HG02943 (cell line): Measurements from ENCODE around the gene METTL1.
A peak's percentile ranks its signal among the peaks of the same experiment; 100 is the strongest.

Experiments used
- ATAC-seq: cut with Tn5 transposase; IDR thresholded peaks from one replicate; pipeline ENCODE4 v1.9.1; 2021; ENCODE audit warnings: mild to moderate bottlenecking, low read depth, moderate library complexity; ENCODE audit not compliant: unreplicated experiment

METTL1 gene

GRCh38 chr12:57755454-57756372 lies 16.2 kb downstream of the METTL1 start:
- ATAC-seq: no peak

GRCh38 chr12:57755194-57755453 lies 16.8 kb downstream of the METTL1 start:
- no peak for ATAC-seq

GRCh38 chr12:57754411-57755193 lies 17.3 kb downstream of the METTL1 start, which contains the start of gene MARCHF9:
Gene MARCHF9, plus strand, starts transcription at chr12:57755103. Its CDS starts 426 bp downstream, at chr12:57755529.
- no peak for ATAC-seq

- no peak for ATAC-seq
Observed at GRCh38 chr12:57753756-57754337, 18.1 kb downstream of the METTL1 start.

GRCh38 chr12:57752668-57753000 lies 19.3 kb downstream of the METTL1 start:
- no peak for ATAC-seq

- ATAC-seq: peak; percentile 73
Observed at GRCh38 chr12:57751788-57752667, 19.9 kb downstream of the METTL1 start, which contains the start of gene CDK4. Gene CDK4, minus strand, starts transcription at chr12:57752310. Its CDS starts 593 bp downstream, at chr12:57751717.

- ATAC-seq: no peak
Observed at GRCh38 chr12:57751432-57751787, 20.5 kb downstream of the METTL1 start.

GRCh38 chr12:57750561-57751431 lies 21.1 kb downstream of the METTL1 start:
- ATAC-seq: no peak

- no peak for ATAC-seq
Observed at GRCh38 chr12:57749061-57749460, 22.8 kb downstream of the METTL1 start.

- no peak for ATAC-seq
Observed at GRCh38 chr12:57746025-57746424, 25.9 kb downstream of the METTL1 start.

- no peak for ATAC-seq
Observed at GRCh38 chr12:57745485-57745881, 26.4 kb downstream of the METTL1 start.

- peak; percentile 86 for ATAC-seq
Observed at GRCh38 chr12:57744777-57745484, 27.0 kb downstream of the METTL1 start, which contains the start of gene TSPAN31. Gene TSPAN31, plus strand, starts transcription at chr12:57745039. Its CDS starts 116 bp downstream, at chr12:57745155.

GRCh38 chr12:57744194-57744776 lies 27.6 kb downstream of the METTL1 start:
- peak; percentile 29 for ATAC-seq

- no peak for ATAC-seq
Observed at GRCh38 chr12:57743769-57744168, 28.1 kb downstream of the METTL1 start.

GRCh38 chr12:57741844-57742738 lies 29.8 kb downstream of the METTL1 start:
- peak; percentile 56 for ATAC-seq

GRCh38 chr12:57741413-57741789 lies 30.5 kb downstream of the METTL1 start:
- ATAC-seq: no peak

- ATAC-seq: no peak
Observed at GRCh38 chr12:57740656-57741412, 31.1 kb downstream of the METTL1 start.
